GM19238 (cell line): ENCODE data around the gene RNF144A.
"Not testable (repeated sequence)": the region's sequence is repeated elsewhere in the genome, so short reads cannot be mapped to it uniquely, and the experiment has no call there.

ENCODE experiments used
- DNase-seq: peaks from one replicate; pipeline ENCODE4 v3.0.0; 2011; ENCODE audit warnings: low spot score; ENCODE audit not compliant: insufficient read length

The RNF144A gene

DNA sequence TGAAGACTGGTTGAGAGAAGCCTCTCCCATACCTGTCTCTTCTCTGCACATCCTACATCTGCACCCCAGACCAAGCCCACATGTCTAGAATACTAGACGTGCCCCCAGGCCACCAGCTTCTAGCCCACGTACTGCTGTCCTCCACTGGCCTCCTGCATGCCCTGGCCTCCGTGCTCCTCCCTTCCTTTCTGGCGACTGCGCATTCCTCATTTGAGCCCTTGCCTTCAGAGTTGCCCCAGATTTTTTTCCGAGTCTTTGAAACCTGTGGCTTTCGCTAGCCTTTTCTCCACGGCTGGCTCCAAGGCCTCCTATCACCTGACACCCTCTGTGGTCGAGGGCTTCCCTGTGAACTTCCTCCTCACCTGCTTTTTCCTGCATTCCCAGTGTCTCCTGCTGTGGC is 11.2 kb downstream of the RNF144A start:
- no peak for DNase-seq

DNA sequence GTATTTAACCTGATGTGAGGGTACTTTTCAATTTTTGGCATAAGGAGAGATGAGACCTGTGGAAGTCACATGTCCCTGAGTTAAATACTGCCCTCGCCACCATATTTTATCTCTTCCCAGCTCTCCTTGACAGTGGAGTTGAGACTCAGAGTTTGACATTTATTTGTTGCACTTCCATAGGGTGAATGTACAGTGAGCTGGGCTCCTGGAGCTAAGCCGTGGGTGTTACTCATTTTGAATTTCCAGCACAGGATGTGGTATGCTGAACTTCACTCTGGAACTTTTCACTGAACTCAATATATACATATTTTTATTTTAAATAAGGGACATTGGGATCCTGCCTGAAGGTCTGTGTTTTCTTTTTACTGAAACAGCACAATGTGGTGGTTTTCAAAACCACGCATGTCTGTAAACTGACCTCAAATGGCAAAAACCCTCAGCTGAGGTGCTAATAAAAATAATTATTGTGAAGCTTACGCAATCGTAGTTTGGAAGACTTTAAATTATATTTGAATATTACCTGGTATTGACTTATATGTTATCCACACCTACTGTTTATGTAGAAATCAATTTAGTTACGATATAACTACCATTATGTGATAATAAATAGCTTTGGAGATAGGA is 12.1 kb downstream of the RNF144A start:
- no peak for DNase-seq

DNA sequence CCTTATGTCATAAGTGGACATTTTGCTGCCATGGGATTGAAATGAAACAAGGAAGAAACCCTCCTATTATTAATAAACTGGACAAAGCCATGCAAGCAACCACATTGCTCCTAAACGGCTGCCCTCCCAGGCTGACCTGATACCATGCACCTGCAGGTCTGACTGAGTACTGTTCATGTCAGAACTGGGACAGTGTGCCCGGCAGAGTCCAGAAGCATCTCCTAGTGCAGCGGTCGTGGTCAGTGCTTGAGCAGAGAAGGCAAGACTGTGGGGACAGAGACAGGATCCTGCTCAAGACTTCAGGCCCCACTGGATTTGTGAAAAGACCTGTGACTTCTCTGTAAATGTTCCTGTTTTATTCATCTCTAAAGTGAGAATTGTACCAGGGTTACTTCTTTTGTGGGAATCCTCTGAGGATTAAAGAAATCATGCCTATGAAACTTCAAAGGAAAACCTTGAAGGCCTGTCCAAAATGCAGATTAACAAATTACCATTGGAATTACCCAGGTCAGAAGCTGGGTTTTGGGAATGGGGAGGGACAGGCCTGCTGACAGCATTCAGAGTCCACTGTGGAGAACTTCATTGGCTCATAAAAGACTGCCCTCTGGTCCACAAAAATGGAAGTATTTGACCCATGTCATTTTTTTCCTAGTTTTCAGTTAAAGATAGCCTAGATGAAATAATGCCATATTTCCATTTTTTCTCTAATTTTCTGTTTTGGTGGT is 13.9 kb downstream of the RNF144A start:
- DNase-seq = no peak

DNA sequence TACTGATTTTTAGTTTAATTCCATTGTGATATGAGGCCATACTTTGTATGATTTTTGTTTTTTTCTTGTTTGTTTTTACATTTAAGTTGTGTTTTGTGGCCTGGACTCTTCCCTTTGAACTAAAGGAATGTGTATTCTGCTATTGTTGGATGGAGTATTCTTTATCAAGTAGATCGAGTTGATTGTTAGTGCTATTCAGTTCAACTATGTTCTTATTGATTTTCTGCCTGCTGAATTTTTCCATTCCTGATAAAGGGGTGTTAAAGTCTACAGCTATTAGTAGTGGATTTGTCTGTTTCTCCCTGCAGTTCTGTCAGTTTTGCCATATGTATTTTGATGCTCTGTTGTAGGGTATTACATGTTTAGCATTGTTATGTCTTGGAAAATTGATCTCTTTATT is 14.5 kb downstream of the RNF144A start:
- DNase-seq = no peak

DNA sequence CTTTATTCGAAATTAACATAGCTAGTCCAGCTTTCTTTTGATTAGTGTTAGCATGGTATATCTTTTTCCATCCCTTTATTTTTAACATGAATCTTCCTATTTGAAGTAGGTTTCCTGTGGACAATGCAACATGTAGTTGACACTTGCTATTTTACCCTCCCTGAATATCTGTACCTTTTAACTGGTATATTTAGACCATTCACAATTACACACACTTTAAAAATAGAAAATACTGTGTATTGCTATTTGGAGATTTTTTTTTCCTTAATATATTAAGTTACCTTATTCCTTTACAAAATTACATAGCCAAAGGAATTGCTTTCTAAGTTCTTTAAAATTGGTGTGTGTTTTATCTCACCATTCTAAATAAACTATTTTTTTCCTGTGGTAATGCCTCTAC is 15.0 kb downstream of the RNF144A start:
- DNase-seq = no peak

DNA sequence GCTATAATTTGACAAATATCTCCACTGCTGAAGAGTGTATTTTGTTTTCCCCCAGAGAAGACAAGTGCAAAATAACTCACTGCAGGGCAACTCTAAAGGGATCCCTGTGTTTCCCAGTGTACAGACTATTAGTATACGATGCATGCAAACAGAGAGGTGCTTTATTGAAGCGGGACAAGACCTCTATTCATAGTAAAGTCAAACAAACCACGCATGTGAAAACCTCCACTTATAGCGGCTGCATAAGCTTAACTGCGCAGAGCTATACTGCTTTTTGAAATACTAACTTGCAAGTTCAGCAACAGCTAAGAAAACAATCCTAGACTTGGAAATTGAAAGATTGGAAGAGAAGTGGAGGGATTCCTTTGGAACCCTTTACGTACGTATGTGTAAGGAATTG is 15.6 kb downstream of the RNF144A start:
- DNase-seq = no peak

DNA sequence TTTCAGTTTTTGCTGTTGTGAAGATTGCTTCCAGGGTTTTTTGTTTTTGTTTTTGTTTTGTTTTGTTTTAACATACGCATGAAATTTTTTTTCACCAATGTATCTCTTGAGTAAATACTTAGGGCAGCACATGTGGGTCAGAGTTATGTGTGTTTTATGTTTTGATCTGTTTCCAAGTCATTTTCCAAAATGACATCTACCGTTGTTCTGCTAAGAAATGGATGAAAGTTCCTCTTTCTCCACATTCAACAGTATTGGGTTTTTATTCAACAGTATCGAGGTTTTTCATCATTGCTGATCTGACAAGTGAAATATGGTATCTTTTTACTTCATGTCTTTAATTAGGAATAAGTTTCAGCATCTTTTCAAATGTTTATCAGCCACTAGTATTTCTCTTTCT is 16.7 kb downstream of the RNF144A start:
- DNase-seq = no peak

DNA sequence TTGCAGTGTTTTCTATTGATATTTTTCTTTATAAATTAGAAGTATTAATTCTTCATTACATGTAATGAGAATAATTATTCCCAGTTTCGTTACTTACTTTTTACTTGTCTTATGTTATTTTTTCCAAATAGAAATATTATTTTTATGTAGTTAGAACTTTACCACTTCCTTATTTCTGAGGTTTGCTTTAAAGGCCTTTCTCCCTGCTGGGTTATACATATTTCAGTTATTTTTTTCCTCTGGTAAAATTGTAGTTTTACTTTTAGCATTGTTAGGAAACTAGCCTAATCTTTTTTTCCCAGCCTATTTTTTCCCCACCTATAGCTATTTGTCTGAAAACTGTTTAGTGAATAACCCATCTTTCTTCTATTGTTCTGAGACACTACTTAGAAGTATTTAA is 17.1 kb downstream of the RNF144A start:
- no peak for DNase-seq

DNA sequence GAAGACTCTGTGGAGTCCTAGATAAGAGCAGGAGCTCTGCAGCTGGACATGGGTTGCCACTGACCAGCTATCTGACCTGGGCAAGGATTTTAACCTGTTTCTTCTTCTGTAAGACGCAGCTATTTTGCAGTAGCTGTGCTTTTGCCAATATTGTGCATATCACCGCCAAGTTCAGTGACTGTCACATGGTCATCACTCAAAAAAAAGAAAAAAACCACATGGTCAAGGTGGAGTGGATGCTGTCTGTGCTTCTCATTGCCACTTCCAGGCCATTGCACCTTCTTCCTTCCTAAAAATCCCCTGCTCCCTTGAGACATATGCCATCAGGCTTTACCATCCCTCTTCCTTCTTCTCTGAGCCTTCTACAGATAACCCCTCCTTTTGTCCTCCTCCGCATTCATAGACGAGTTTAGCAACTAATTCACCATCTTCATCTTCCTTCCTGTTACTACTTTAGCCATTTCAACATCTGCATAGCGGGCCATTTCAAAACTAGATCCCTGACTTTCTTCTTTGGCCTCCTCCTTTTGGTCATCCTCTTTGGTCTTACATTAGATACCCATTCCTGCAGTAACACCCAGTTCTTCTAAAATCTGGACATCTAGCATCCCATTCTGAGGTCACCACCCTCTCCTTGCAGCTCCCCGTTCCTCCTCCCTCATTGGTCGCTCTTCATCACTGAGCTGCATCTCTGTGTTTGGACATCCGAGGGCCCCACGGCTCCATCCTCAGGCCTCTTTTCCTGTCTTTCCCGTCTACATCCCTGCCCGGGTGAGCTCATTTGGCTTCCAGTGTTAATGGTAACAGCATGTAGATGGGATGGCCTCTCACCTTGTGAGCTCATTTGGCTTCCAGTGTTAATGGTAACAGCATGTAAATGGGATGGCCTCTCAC is 17.8 kb downstream of the RNF144A start:
- DNase-seq = no peak

DNA sequence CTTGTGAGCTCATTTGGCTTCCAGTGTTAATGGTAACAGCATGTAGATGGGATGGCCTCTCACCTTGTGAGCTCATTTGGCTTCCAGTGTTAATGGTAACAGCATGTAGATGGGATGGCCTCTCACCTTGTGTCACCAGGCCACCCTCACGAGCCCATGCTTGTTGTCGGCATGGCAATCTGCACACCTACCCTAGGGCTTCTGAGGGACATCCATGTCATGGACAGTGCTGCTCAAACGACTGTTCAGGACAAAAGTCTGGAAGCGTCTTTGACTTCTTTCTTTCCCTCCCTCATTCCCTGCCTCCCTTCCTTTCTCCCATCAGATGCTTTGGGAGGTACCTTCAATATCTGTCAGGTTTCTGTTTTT is 18.4 kb downstream of the RNF144A start:
- DNase-seq = not testable (repeated sequence)

DNA sequence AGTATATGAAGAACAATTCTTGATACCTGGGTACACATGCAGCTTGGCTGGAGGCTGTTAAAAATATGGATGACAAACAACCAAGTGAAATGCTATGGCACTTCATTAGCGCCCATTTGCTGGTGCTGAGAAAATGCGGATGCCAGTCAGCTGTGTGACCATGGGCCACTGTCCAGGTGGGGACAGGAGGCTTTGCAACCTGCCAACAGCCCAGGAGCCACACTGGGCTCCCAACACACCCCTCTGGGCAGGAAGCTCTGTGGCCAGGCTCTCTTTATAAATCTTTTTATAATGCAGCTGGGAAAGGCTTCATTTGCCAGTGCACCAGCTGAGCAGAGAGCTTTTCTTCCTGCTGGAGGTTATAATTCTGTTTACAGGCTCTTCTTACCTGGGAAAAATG is 19.9 kb downstream of the RNF144A start:
- no peak for DNase-seq

DNA sequence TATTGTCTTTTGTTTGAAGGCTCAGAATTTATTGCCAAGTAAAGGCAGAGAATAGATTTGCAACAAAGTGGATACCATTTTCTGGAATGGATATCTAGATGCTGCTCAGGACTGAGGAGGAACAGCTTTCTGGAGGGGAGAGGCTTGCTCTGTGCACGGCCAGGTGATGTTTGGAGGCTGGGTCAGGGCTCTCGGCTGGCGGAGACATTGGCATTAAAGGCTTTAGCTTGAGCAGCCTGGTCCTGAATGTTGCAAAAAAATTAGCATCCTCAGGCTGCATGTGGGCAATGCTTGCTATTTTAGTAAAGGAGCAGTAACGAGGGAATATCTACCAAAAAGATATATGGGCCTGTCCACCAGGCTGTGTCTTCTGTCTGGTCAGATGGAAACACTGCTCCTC is 20.4 kb downstream of the RNF144A start:
- DNase-seq = no peak

DNA sequence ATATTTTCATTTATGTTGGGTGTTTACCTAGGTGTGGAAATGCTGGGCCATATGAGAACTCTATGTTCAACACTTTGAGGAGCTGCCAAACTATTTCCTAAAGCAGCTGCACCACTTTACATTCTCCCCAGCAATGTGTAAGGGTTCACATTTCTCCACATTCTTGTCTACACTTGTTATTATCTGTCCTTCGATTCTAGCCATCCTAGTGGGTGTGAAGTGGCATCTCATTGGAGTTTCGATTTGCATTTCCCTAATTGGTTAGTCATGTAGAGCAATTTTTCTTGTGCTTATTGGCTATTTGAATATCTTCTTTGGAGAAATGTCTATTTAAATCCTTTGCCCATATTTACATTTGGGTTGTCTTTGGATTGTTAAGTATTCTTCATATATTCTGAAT is 21.9 kb downstream of the RNF144A start:
- DNase-seq = no peak

DNA sequence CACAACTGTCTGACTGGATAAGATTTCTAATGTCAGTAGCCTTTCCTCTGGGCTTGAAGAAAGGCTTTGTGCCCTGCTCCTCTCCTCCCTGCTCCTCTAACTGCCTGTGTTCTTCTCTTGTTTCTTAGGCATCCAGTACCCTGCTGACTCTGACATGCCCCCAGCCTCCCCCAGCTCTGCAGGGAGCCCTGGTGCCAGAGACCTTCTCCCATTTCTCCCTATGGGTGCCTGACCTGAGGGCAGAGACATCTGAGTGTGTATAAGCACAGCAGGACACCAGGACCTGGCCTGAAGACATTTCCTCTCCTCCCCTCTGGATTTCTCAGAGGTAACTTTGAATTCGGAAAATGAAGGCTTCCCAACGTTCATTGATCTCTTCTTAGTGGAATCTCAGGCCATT is 23.6 kb downstream of the RNF144A start:
- DNase-seq = no peak

DNA sequence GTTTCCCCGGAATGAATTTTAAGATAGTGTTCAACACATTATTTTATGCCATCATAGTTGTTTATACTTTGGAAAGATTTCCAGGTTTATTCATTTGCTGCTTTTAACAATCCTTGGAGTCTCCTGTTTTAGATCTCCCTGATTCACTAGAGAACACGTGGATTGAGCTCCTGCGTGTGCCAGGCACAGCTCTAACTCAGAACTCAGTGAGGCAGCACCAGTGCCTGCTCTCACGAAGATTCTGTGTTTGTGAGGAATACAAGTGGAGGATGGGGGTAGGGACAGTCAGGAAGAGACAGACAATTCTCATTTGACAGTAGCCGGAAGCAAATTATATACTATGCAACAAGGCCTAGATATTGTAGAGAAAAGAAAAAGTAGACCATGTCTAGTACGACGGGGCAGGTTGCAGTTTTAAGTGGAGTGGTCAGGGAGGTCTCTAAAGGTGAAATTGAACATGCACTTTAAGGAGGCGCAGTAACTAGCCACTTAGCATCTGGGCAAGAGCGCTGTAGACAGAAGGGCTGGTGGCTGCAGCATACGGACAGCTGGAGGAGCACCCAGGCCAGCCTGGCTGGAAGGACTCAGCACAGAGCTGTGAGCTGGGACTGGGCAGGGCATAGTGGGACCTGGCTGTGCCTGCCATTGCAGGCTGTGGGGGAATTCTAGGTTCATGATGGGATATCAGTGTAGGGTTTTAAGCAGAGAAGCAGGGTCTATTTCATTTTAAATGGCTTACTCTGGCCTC is 24.3 kb downstream of the RNF144A start:
- DNase-seq = no peak

DNA sequence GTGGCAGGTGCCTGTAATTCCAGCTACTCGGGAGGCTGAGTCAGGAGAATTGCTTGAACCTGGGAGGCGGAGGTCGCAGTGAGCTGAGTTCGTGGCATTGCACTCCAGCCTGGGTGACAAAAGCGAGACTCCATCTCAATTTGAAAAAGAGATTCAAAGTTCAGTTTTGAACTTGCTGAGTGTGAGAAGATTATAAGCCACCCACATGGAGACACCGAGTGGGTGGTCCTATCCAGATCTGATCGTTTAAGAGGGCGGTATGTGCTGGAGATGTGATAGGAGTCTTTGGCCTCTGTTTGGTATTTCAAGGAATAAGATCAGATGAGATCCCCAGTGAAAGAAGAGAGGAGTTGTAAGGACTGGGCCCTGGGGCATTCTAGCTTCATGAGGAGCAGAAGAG is 25.6 kb downstream of the RNF144A start:
- DNase-seq = no peak

DNA sequence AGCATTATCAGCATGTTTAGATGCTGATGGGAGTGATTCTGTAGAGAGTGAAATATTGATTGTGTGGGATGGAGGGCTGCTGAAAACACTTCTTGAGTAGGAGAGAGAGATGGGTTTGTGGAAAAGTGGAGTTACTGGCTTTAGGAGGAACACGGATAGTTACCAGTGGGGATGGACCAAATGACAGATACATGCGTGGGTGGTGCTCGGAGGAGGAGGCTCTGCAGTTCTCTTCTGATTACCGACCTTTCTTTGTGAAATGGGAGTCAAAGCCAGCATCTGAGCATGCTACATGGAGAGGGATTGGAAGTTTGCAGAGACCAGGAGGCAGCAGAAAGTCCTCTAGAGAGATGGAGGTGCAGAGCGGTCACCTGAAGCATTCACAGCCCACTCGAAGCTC is 26.3 kb downstream of the RNF144A start:
- DNase-seq = no peak

DNA sequence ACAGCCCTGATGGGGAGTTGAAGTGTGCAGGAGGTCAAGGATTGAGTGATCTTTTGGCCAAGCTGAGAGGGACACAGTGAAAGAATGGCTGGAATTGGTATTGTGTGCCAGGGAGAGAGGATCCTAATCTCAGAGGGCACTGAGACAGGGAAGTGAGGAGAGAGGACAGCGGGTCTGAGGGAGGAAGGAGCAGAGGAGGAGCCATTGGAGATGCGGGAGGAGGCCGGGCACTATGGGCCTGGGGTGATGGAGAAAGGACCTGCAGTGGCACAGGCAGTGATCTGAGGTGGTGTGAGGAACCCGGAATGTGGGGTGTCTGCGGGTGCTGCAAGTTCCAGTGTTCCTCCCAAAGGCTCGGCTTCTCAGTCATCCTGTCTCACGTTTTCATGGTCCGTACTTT is 26.8 kb downstream of the RNF144A start:
- DNase-seq = no peak

DNA sequence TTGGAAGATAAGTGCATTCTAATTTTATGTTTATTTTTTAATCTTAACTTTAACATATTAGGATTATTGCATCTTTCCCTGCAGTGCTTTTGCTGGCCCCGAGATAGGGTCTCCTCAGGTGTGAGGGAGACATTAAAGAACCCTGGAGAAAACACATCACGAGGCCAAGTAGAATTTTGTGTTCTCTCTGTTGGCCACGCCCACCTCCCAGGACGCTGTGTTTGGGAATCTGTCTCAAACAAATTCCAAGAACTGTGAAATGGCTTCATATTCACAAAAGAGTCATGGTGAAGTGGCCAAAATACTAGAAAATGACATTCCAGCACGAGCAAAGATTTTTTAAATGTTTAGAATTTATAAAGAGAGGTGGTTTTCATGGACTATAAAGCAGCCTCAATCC is 27.3 kb downstream of the RNF144A start:
- no peak for DNase-seq

DNA sequence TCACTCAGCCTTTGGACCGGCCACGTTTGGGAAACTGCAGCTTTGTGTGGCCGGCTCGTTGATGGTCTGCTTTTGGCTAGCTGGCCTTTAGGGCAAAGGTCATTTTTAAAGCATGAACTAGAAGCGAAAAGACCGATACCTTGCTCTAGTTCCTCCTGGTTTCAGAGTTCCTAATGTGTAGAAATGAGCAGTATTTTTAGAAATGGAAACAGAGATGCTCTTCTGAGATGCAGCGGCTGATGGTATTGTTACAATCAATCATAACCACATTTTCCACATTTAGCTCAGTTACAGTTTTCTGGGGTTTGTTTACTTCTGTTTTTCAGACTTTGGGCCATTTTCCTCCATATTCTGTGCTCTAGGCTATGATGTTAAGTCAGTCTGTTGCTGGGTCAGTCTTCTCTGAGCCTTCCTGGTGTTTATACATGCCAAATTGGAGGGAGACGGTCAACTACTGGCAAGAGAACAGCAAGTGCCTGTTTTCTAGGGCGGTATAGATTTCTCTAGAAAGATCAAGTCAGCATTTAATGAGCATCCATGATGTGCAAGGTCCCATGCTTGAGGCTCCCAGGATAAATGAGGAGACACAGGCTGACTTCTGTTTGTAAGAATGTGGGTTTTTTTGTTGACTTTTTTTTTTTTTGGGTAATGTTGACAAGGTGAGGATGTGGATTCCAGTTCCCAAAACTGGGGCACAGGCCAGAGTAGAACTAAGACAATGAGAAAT is 28.0 kb downstream of the RNF144A start:
- peak; percentile 16 for DNase-seq

DNA sequence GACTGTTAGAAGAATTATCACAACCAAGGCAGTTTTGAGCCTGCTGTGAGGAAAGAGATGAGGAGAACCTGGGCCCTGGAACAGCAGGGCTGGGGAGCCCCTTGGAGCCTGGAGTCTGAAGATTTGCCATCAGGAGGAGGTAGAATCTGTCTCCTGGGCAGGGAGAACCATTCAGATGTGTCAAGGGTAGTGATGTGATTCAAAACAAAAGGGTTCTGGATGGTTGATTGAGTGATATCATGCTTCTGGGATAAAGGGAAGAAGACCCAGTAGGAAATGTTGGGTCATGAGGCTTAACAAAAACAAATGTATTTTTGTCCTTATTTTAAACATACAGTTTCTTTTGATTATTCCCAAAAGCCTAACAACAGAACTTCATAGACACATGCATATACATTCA is 28.6 kb downstream of the RNF144A start:
- DNase-seq = no peak
